DOHH2 (cell line): Measurements from ENCODE around the gene TANC1.

Experiments
- H3F3A ChIP-seq: fragments of 200-600 bp; sonication (generic), shearing (Covaris generic); 2 replicates; pipeline ENCODE4 v1.6.0; 2016; ENCODE audit warnings: antibody characterized with exemption, mild to moderate bottlenecking; ENCODE audit not compliant: control insufficient read depth, insufficient read depth
- H3K27ac ChIP-seq: fragments of 200-600 bp; sonication (generic); 2 replicates; pipeline ENCODE4 v1.5.1; 2014; ENCODE audit warnings: low read depth, mild to moderate bottlenecking, low read length, moderate library complexity
- H3K27me3 ChIP-seq: fragments of 200-600 bp; sonication (generic); 2 replicates; pipeline ENCODE4 v1.6.1; 2014; ENCODE audit warnings: mild to moderate bottlenecking, low read length, mixed read lengths; ENCODE audit not compliant: control insufficient read depth
- H3K36me3 ChIP-seq: fragments of 200-600 bp; sonication (generic); 2 replicates; pipeline ENCODE4 v1.6.1; 2014; ENCODE audit warnings: mild to moderate bottlenecking, low read length, moderate library complexity, mixed read lengths; ENCODE audit not compliant: control insufficient read depth
- H3K4me1 ChIP-seq: fragments of 200-600 bp; sonication (generic); 2 replicates; pipeline ENCODE4 v1.6.1; 2014; ENCODE audit warnings: mild to moderate bottlenecking, low read length, mixed read lengths; ENCODE audit not compliant: control insufficient read depth
- H3K4me2 ChIP-seq: fragments of 200-600 bp; sonication (generic); 2 replicates; pipeline ENCODE4 v1.6.0; 2014; ENCODE audit warnings: mild to moderate bottlenecking, low read length, moderate library complexity
- H3K4me3 ChIP-seq: fragments of 200-600 bp; sonication (generic); 2 replicates; pipeline ENCODE4 v1.5.1; 2014; ENCODE audit warnings: mild to moderate bottlenecking, low read length, mixed read lengths
- H3K79me2 ChIP-seq: fragments of 200-600 bp; sonication (generic); 2 replicates; pipeline ENCODE4 v1.6.1; 2014; ENCODE audit warnings: mild to moderate bottlenecking, low read length, mixed read lengths; ENCODE audit not compliant: control insufficient read depth
- H3K9me2 ChIP-seq: fragments of 200-600 bp; sonication (generic); replicated peaks from 2 replicates; pipeline ENCODE4 v1.6.1; 2014; ENCODE audit warnings: mild to moderate bottlenecking, low read length, mixed read lengths; ENCODE audit not compliant: control insufficient read depth
- H3K9me3 ChIP-seq: fragments of 200-600 bp; sonication (generic); 2 replicates; pipeline ENCODE4 v1.6.1; 2014; ENCODE audit warnings: antibody characterized with exemption, low read length, mixed read lengths; ENCODE audit not compliant: control insufficient read depth, insufficient read depth
- H4K20me1 ChIP-seq: fragments of 200-600 bp; sonication (generic); 2 replicates; pipeline ENCODE4 v1.6.0; 2014; ENCODE audit warnings: low read depth, mild to moderate bottlenecking, antibody characterized with exemption, low read length, moderate library complexity; ENCODE audit not compliant: control insufficient read depth, insufficient read depth
- CTCF ChIP-seq: fragments of 200-600 bp; sonication (generic); IDR thresholded peaks from one replicate; pipeline ENCODE4 v1.5.1; 2014; ENCODE audit warnings: antibody characterized with exemption, mild to moderate bottlenecking, low read depth, low read length; ENCODE audit not compliant: poor library complexity, severe bottlenecking
- EZH2phosphoT487 ChIP-seq: fragments of 200-600 bp; sonication (generic); IDR thresholded peaks from 2 replicates; pipeline ENCODE4 v1.6.1; 2017; ENCODE audit warnings: borderline replicate concordance, mild to moderate bottlenecking, antibody characterized with exemption, low read length, moderate library complexity, mixed read lengths

TANC1 gene

GRCh38 chr2:159188449-159188848, 220.0 kb downstream of the TANC1 start:
- no peak overlapping the region for H3K27ac ChIP-seq
- peaks cover 21% of the 10 kb centered on the region for H3K27me3 ChIP-seq
- no peaks in the 10 kb centered on the region for H4K20me1 ChIP-seq
- no peaks in the 10 kb centered on the region for H3K36me3 ChIP-seq
- H3K4me1 ChIP-seq: no peaks in the 10 kb centered on the region
- no peaks in the 10 kb centered on the region for H3K79me2 ChIP-seq
- no peaks in the 10 kb centered on the region for H3F3A ChIP-seq
- no peak overlapping the region for H3K4me3 ChIP-seq
- no peaks in the 10 kb centered on the region for H3K9me3 ChIP-seq
- H3K4me2 ChIP-seq: no peak overlapping the region
- TF ChIP-seq CTCF (no peak), EZH2phosphoT487 (no peak)
- no peaks in the 10 kb centered on the region for H3K9me2 ChIP-seq

GRCh38 chr2:159192371-159192918, 224.0 kb downstream of the TANC1 start:
- no peaks in the 10 kb centered on the region for H3K79me2 ChIP-seq
- H3F3A ChIP-seq: no peaks in the 10 kb centered on the region
- H3K9me3 ChIP-seq: no peaks in the 10 kb centered on the region
- H3K27ac ChIP-seq: no peak overlapping the region
- no peak overlapping the region for H3K4me2 ChIP-seq
- H3K4me1 ChIP-seq: no peaks in the 10 kb centered on the region
- no peaks in the 10 kb centered on the region for H3K36me3 ChIP-seq
- no peak overlapping the region for H3K4me3 ChIP-seq
- no peaks in the 10 kb centered on the region for H4K20me1 ChIP-seq
- no peaks in the 10 kb centered on the region for H3K9me2 ChIP-seq
- H3K27me3 ChIP-seq: peaks cover 9% of the 10 kb centered on the region
- TF ChIP-seq EZH2phosphoT487: no peak
- no peak for TF ChIP-seq CTCF

- Histone ChIP-seq H4K20me1 (no peaks in the 10 kb centered on the region), H3F3A (no peaks in the 10 kb centered on the region), H3K9me2 (no peaks in the 10 kb centered on the region), H3K27ac (no peak overlapping the region), H3K4me1 (no peaks in the 10 kb centered on the region), H3K4me2 (no peak overlapping the region), H3K9me3 (no peaks in the 10 kb centered on the region), H3K79me2 (no peaks in the 10 kb centered on the region), H3K27me3 (peaks cover 10% of the 10 kb centered on the region), H3K4me3 (no peak overlapping the region), H3K36me3 (no peaks in the 10 kb centered on the region)
- TF ChIP-seq CTCF (no peak), EZH2phosphoT487 (no peak)
Measured at GRCh38 chr2:159193791-159194190, 225.4 kb downstream of the TANC1 start.

GRCh38 chr2:159194241-159194640, 225.8 kb downstream of the TANC1 start:
- Histone ChIP-seq H3K4me1 (no peaks in the 10 kb centered on the region), H3F3A (no peaks in the 10 kb centered on the region), H3K9me2 (no peaks in the 10 kb centered on the region), H3K27ac (no peak overlapping the region), H3K27me3 (peaks cover 5% of the 10 kb centered on the region), H3K4me3 (no peak overlapping the region), H3K79me2 (no peaks in the 10 kb centered on the region), H3K36me3 (no peaks in the 10 kb centered on the region), H3K9me3 (no peaks in the 10 kb centered on the region), H3K4me2 (no peak overlapping the region), H4K20me1 (no peaks in the 10 kb centered on the region)
- TF ChIP-seq EZH2phosphoT487: no peak
- no peak for TF ChIP-seq CTCF
